PC-9 (cell line): ENCODE results near the gene SCARF2. TPM values are rescaled to one million over a fixed set of nuclear protein-coding genes. Genes with fewer than 3 reads are reported as not detected.

Source experiments
- BruUV-seq: library from RNA; stranded (reverse); fragments of 400-500 nt; replicated peaks from 2 replicates; lab custom pipeline; 2021; lab: Mats Ljungman, UMichigan
- CTCF ChIA-PET: fragments of 300-600 bp; sonication (Branson Sonifier 250); formaldehyde crosslinking; loops from one replicate; lab custom pipeline; 2022; ENCODE audit warnings: antibody characterized with exemption; lab: Charles Lee
- POLR2A ChIA-PET: fragments of 300-600 bp; sonication (Branson Sonifier 250); formaldehyde crosslinking; loops from one replicate; lab custom pipeline; 2022; ENCODE audit warnings: antibody characterized with exemption; ENCODE audit not compliant: unreplicated experiment; lab: Charles Lee
- DNase-seq, 2 experiments: peaks; one replicate each; pipeline versions ENCODE4 v3.0.0 to v3.0.0-alpha.2; 2015 to 2022; ENCODE audit warnings: mixed read lengths in 1 of 2
- H2AFZ ChIP-seq: fragments of 200-600 bp; sonication (generic); 2 replicates; pipeline ENCODE4 v1.8.1; 2017; ENCODE audit warnings: antibody characterized with exemption
- H3F3A ChIP-seq: fragments of 200-600 bp; sonication (generic); 2 replicates; pipeline ENCODE4 v1.8.1; 2017; ENCODE audit warnings: antibody characterized with exemption, mild to moderate bottlenecking, low read depth; ENCODE audit not compliant: insufficient read depth
- H3K27ac ChIP-seq: fragments of 200-600 bp; sonication (generic); 2 replicates; pipeline ENCODE4 v1.6.1; 2016; ENCODE audit warnings: mixed run types
- H3K27me3 ChIP-seq: fragments of 200-600 bp; sonication (generic); 2 replicates; pipeline ENCODE4 v1.6.1; 2016; ENCODE audit warnings: low read depth, mixed run types; ENCODE audit not compliant: insufficient read depth
- H3K36me3 ChIP-seq: fragments of 200-600 bp; sonication (generic); 2 replicates; pipeline ENCODE4 v1.6.1; 2016; ENCODE audit warnings: low read depth, mixed run types
- H3K4me1 ChIP-seq: fragments of 200-600 bp; sonication (generic); replicated peaks from 2 replicates; pipeline ENCODE4 v1.6.1; 2016; ENCODE audit warnings: mixed run types; ENCODE audit not compliant: insufficient read depth
- H3K4me2 ChIP-seq: fragments of 200-600 bp; sonication (generic); 2 replicates; pipeline ENCODE4 v1.6.1; 2017; ENCODE audit warnings: mixed run types
- H3K4me3 ChIP-seq: fragments of 200-600 bp; sonication (generic); 2 replicates; pipeline ENCODE4 v1.6.1; 2016; ENCODE audit warnings: mixed run types
- H3K79me2 ChIP-seq: fragments of 200-600 bp; sonication (generic); 2 replicates; pipeline ENCODE4 v1.6.1; 2017; ENCODE audit warnings: low read depth, mixed run types
- H3K9me2 ChIP-seq: fragments of 200-600 bp; sonication (generic); 2 replicates; pipeline ENCODE4 v1.8.1; 2017; ENCODE audit warnings: mild to moderate bottlenecking; ENCODE audit not compliant: insufficient read depth
- H3K9me3 ChIP-seq: fragments of 200-600 bp; sonication (generic); 2 replicates; pipeline ENCODE4 v1.8.1; 2016; ENCODE audit warnings: low read depth; ENCODE audit not compliant: insufficient read depth
- H4K20me1 ChIP-seq: fragments of 200-600 bp; sonication (generic); 2 replicates; pipeline ENCODE4 v1.8.1; 2017; ENCODE audit not compliant: insufficient read depth
- CTCF ChIP-seq: fragments of 200-600 bp; sonication (generic); conservative IDR thresholded peaks from 2 replicates; pipeline ENCODE4 v1.6.1; 2017; ENCODE audit warnings: mixed run types, antibody characterized with exemption, mild to moderate bottlenecking, moderate library complexity
- EZH2 ChIP-seq: fragments of 200-600 bp; sonication (generic); IDR thresholded peaks from 2 replicates; pipeline ENCODE4 v1.8.0; 2017; ENCODE audit warnings: antibody characterized with exemption, low read depth
- intact Hi-C: fragments of 100-400 bp; cut with micrococcal nuclease; formaldehyde crosslinking; loops from one replicate; pipeline ENCODE4 v1.10.0; 2022; ENCODE audit not compliant: unreplicated experiment
- total RNA-seq: library from RNA; stranded (reverse); gene quantifications from 2 replicates; pipeline ENCODE4 v1.2.3, GENCODE V29; 2021

Gene SCARF2
- total RNA-seq, 1 experiment from 2014 or later: 0.52 TPM

GRCh38 chr22:20424932-20425565 is 12.6 kb downstream of the SCARF2 start:
- Histone ChIP-seq H3K79me2 (no peaks in the 10 kb centered on the region), H3K9me2 (no peaks in the 10 kb centered on the region), H4K20me1 (no peaks in the 10 kb centered on the region), H3K27ac (no peak overlapping the region), H3K4me3 (no peak overlapping the region), H3F3A (no peaks in the 10 kb centered on the region), H2AFZ (no peak overlapping the region), H3K36me3 (no peaks in the 10 kb centered on the region), H3K27me3 (no peaks in the 10 kb centered on the region), H3K4me1 (no peaks in the 10 kb centered on the region), H3K9me3 (no peaks in the 10 kb centered on the region), H3K4me2 (no peak overlapping the region)
- DNase-seq: no peak
- no TSS peak for BruUV-seq
- intact Hi-C loops: no loop called here
- POLR2A ChIA-PET: no interaction called here
- CTCF ChIA-PET: no interaction called here
- TF ChIP-seq CTCF (no peak), EZH2 (no peak)

DNA sequence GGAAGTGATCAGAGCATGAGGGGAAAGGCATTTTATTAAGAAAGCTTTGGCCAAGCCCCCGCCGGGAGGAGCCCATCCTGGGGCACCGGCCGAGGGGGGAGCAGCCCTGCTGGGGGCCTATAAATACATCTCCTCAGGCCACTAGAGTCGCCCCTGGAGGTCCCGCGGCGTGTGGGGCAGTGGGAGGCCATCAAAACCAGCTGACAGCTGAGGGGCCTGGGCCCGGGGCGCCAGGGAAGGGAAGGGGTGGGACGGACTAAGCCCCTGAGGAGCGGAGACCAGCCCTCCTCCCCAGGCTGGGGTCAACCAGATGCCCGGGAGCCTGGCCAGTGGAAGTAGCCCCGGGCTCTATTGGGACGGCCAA is 13.1 kb downstream of the SCARF2 start:
- no peaks in the 10 kb centered on the region for H3K27me3 ChIP-seq
- no peak for DNase-seq
- no peaks in the 10 kb centered on the region for H3K79me2 ChIP-seq
- TF ChIP-seq EZH2 (no peak), CTCF (no peak)
- H3K4me1 ChIP-seq: no peaks in the 10 kb centered on the region
- H3K9me3 ChIP-seq: no peaks in the 10 kb centered on the region
- H3K4me3 ChIP-seq: no peak overlapping the region
- no peaks in the 10 kb centered on the region for H3K9me2 ChIP-seq
- ChIA-PET CTCF (no interaction called here), POLR2A (no interaction called here)
- BruUV-seq: no TSS peak
- no peaks in the 10 kb centered on the region for H4K20me1 ChIP-seq
- H3K36me3 ChIP-seq: no peaks in the 10 kb centered on the region
- intact Hi-C loops: no loop called here
- H2AFZ ChIP-seq: no peak overlapping the region
- H3K4me2 ChIP-seq: no peak overlapping the region
- H3F3A ChIP-seq: no peaks in the 10 kb centered on the region
- H3K27ac ChIP-seq: no peak overlapping the region

DNA sequence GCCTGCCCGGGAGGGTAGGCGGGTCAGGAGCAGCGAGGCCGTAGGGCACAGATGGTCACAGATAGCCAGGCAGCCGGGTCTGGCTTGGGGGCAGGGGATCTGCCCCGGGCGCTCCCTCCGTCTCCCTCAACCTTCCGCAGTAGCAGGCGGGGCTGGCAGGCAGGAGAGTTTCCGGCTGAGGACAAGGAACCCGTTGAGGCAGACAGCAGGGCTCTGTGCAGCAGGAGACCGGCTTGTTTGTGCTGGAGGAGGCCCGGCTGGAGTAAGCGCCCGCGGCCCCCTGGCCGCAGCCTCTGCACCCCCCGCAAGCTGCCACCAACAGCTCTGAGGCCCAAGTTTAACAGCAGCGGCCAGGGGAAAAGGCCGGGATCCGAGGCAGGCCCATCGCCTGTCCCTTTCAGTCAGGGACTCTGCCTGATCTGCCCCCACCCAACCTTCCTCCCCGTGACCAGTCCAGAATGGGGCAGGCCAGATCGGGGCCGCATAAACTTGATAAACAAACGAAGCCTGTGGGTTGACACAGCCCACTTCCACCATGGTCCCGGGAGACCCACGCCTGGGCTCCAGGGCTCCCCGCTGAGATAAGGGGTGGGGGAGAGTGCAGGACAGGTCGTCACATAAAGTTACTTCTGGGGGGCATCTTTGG is 13.6 kb downstream of the SCARF2 start:
- CTCF ChIA-PET: no interaction called here
- no peak for DNase-seq
- no peak overlapping the region for H3K4me3 ChIP-seq
- H3K27ac ChIP-seq: no peak overlapping the region
- POLR2A ChIA-PET: no interaction called here
- no peak overlapping the region for H3K4me2 ChIP-seq
- H3K9me2 ChIP-seq: no peaks in the 10 kb centered on the region
- no peaks in the 10 kb centered on the region for H3K4me1 ChIP-seq
- no peaks in the 10 kb centered on the region for H3K36me3 ChIP-seq
- H2AFZ ChIP-seq: no peak overlapping the region
- no peaks in the 10 kb centered on the region for H3K79me2 ChIP-seq
- no peaks in the 10 kb centered on the region for H3K27me3 ChIP-seq
- H3K9me3 ChIP-seq: no peaks in the 10 kb centered on the region
- no peaks in the 10 kb centered on the region for H4K20me1 ChIP-seq
- intact Hi-C loops: no loop called here
- TF ChIP-seq CTCF: no peak
- no peak for TF ChIP-seq EZH2
- H3F3A ChIP-seq: no peaks in the 10 kb centered on the region
- BruUV-seq: no TSS peak
